ENCODE data around the gene RTN4.

DNA sequence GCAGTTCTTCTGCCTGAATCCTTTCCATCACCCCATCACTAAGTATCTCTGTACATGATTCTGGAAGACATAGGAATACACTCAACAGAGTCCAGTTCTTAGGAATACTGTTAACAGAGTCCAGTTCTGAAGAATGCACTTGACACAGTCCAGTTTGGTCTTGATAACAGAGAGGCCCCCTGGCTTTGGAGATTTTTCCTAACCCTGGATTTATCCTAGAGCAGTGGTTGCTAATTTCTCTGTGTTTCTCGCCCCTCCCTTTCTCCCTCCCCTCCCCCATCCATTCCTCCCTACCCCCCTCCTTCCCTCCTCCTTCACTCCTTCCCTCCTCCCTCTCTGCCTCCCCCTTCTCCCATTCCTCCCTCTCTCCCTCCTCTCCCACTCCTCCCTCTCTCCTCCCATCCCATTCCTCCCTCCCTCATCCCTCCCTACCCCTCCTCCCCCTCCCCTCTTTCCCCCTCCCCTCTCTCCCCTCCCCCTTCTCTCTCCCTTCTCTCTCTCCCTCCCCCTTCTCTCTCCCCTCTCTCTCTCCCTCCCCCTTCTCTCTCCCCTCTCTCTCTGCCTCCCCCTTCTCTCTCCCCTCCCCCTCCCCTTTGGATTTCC is 105.4 kb downstream of the RTN4 start:
- TF ChIP-seq CTCF (IDR thresholded peaks at IDR 0.05; ENCODE audit: low read length) = no peak
- TF ChIP-seq EZH2 (IDR thresholded peaks at IDR 0.05; ENCODE audit: borderline replicate concordance, low read length) = no peak
